PC-3 (cell line): ENCODE measurements around the gene ZNF473. TPM values are rescaled to one million over a fixed set of nuclear protein-coding genes. Genes with fewer than 3 reads are reported as not detected.

Source experiments
- ATAC-seq: fragments of 200-7000 bp; cut with Tn5 transposase; 2 replicates; pipeline ENCODE4 v1.9.1; 2020; ENCODE audit warnings: mild to moderate bottlenecking, moderate library complexity
- BruUV-seq: library from RNA; stranded (reverse); fragments of 400-500 nt; replicated peaks from 2 replicates; lab custom pipeline; 2021; lab: Mats Ljungman, UMichigan
- CTCF ChIA-PET: fragments of 300-600 bp; sonication (Branson Sonifier 250); formaldehyde crosslinking; loops from one replicate; lab custom pipeline; 2022; ENCODE audit warnings: antibody characterized with exemption; lab: Charles Lee
- POLR2A ChIA-PET: fragments of 300-600 bp; sonication (Branson Sonifier 250); formaldehyde crosslinking; loops from one replicate; lab custom pipeline; 2022; ENCODE audit warnings: antibody characterized with exemption; ENCODE audit not compliant: unreplicated experiment; lab: Charles Lee
- DNase-seq: peaks from one replicate; pipeline ENCODE4 v3.0.0-alpha.2; 2015
- H2AFZ ChIP-seq: fragments of 300-600 bp; sonication (generic); 2 replicates; pipeline ENCODE4 v1.6.0; 2016; ENCODE audit warnings: antibody characterized with exemption, low read length
- H3F3A ChIP-seq: fragments of 300-600 bp; sonication (generic); one replicate; pipeline ENCODE4 v1.6.0; 2017; ENCODE audit warnings: antibody characterized with exemption, low read length, control low read depth, mild to moderate bottlenecking; ENCODE audit not compliant: unreplicated experiment
- H3K27ac ChIP-seq: fragments of 300-600 bp; sonication (generic); 2 replicates; pipeline ENCODE4 v1.5.1; 2016; ENCODE audit warnings: mild to moderate bottlenecking, low read length
- H3K27me3 ChIP-seq: fragments of 300-600 bp; sonication (generic); 2 replicates; pipeline ENCODE4 v1.6.1; 2016; ENCODE audit warnings: low read length, mixed read lengths
- H3K36me3 ChIP-seq: fragments of 300-600 bp; sonication (generic); 2 replicates; pipeline ENCODE4 v1.6.1; 2016; ENCODE audit warnings: low read depth, mixed run types, low read length, mixed read lengths
- H3K4me1 ChIP-seq: fragments of 300-600 bp; sonication (generic); 2 replicates; pipeline ENCODE4 v1.5.1; 2016; ENCODE audit warnings: low read length; ENCODE audit not compliant: insufficient read depth
- H3K4me2 ChIP-seq: fragments of 300-600 bp; sonication (generic); 2 replicates; pipeline ENCODE4 v1.6.0; 2016; ENCODE audit warnings: low read length
- H3K4me3 ChIP-seq: fragments of 300-600 bp; sonication (generic); 2 replicates; pipeline ENCODE4 v1.5.1; 2016; ENCODE audit warnings: mild to moderate bottlenecking, low read length, mixed read lengths
- H3K79me2 ChIP-seq: fragments of 300-600 bp; sonication (generic); 2 replicates; pipeline ENCODE4 v1.6.1; 2017; ENCODE audit warnings: low read length, mixed read lengths
- H3K9ac ChIP-seq: fragments of 300-600 bp; sonication (generic); 2 replicates; pipeline ENCODE4 v1.6.0; 2016; ENCODE audit warnings: mild to moderate bottlenecking, low read length
- H3K9me2 ChIP-seq: fragments of 300-600 bp; sonication (generic); replicated peaks from 2 replicates; pipeline ENCODE4 v1.6.1; 2016; ENCODE audit warnings: mixed run types, low read length, mixed read lengths
- H3K9me3 ChIP-seq: fragments of 300-600 bp; sonication (generic); 2 replicates; pipeline ENCODE4 v1.6.1; 2016; ENCODE audit warnings: low read length, mixed read lengths
- H4K20me1 ChIP-seq: fragments of 300-600 bp; sonication (generic); 2 replicates; pipeline ENCODE4 v1.6.1; 2016; ENCODE audit warnings: low read length, mixed read lengths
- EZH2 ChIP-seq: fragments of 300-600 bp; sonication (generic); IDR thresholded peaks from one replicate; pipeline ENCODE4 v1.6.1; 2017; ENCODE audit warnings: antibody characterized with exemption, mild to moderate bottlenecking, low read length; ENCODE audit not compliant: unreplicated experiment
- EZH2phosphoT487 ChIP-seq: fragments of 300-600 bp; sonication (generic); IDR thresholded peaks from 2 replicates; pipeline ENCODE4 v1.6.1; 2018; ENCODE audit warnings: mild to moderate bottlenecking, antibody characterized with exemption, low read length, borderline replicate concordance
- intact Hi-C: fragments of 100-400 bp; cut with micrococcal nuclease; formaldehyde crosslinking; loops from 2 replicates; pipeline ENCODE4 v1.9.0; 2023
- total RNA-seq: library from RNA; depleted of rRNA; stranded (reverse); fragments of >200 nt; gene quantifications from 2 replicates; pipeline ENCODE4 v1.2.3, GENCODE V29; 2014
- TF ChIP-seq, protein P1 (sequence below): fragments of 300-600 bp; sonication (generic); conservative IDR thresholded peaks from 2 replicates; pipeline ENCODE4 v1.5.1; 2017; ENCODE audit warnings: antibody characterized with exemption, low read depth, mild to moderate bottlenecking, low read length

Gene ZNF473
- total RNA-seq, 1 experiment from 2014 or later, result 18.5 TPM

DNA sequence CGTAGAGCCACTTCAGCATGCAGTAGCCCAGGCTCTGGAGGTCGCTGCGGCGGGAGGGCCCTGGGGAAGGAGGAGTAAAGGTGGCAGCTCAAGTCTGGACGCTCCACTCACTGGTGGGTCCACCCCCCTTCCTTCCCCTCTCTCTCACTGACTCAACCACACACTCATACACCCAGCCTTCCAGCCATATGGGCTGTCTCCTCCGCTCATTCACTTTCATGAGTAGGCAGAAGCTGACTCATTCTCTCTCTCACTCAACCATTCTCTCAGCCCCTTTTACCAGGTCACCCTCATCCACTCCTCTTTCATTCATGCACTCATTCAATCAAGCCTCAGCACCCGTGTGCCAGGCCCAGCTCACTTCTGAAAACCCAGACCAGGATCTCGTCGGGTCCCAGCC, 37.4 kb upstream of the ZNF473 start:
- Histone ChIP-seq H3K36me3 (peaks cover 30% of the 10 kb centered on the region), H3K27me3 (no peaks in the 10 kb centered on the region), H4K20me1 (0 out of 2 replicates have a peak, but pooled peaks cover 13% of the 10 kb centered on the region), H3K9me2 (no peaks in the 10 kb centered on the region), H3K79me2 (no peaks in the 10 kb centered on the region), H3K4me2 (no peak overlapping the region), H3K4me1 (peaks cover 14% of the 10 kb centered on the region), H3K9me3 (no peaks in the 10 kb centered on the region), H3K4me3 (no peak overlapping the region), H3K9ac (no peak overlapping the region), H3K27ac (peak overlapping the region; percentile 32), H2AFZ (no peak overlapping the region), H3F3A (no peaks in the 10 kb centered on the region)
- intact Hi-C loops, result no loop called here
- peak; percentile 87 for DNase-seq
- ATAC-seq, result peak; percentile 66
- no TSS peak for BruUV-seq
- TF ChIP-seq, protein P1, sequence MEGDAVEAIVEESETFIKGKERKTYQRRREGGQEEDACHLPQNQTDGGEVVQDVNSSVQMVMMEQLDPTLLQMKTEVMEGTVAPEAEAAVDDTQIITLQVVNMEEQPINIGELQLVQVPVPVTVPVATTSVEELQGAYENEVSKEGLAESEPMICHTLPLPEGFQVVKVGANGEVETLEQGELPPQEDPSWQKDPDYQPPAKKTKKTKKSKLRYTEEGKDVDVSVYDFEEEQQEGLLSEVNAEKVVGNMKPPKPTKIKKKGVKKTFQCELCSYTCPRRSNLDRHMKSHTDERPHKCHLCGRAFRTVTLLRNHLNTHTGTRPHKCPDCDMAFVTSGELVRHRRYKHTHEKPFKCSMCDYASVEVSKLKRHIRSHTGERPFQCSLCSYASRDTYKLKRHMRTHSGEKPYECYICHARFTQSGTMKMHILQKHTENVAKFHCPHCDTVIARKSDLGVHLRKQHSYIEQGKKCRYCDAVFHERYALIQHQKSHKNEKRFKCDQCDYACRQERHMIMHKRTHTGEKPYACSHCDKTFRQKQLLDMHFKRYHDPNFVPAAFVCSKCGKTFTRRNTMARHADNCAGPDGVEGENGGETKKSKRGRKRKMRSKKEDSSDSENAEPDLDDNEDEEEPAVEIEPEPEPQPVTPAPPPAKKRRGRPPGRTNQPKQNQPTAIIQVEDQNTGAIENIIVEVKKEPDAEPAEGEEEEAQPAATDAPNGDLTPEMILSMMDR, result no peak
- TF ChIP-seq EZH2, result no peak
- no peak for TF ChIP-seq EZH2phosphoT487
- CTCF ChIA-PET, result no interaction called here
- POLR2A ChIA-PET, result no interaction called here

DNA sequence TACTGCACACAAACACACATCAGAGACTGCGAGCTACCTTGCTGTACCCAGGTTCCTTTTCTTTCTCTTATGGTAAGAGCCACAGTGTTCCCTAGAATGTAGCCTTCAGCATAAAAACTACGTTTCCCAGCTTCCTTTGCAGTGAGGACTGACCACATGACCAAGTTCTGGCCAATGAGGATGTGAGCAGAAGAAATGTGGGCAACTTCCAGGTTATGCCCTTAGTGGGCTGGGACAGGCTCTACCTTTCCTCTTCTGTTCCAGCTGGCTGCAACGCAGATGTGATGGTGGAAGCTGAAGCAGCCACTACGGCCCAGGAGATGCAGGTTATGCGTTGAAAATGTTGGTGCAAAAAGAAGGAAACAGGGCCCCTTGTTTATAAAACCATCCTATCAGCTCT, 28.1 kb upstream of the ZNF473 start:
- DNase-seq (peak; percentile 48), ATAC-seq (peak; percentile 66)
- intact Hi-C loops, result no loop called here
- TF ChIP-seq, protein P1, result no peak
- TF ChIP-seq EZH2 (no peak), EZH2phosphoT487 (no peak)
- no peak overlapping the region for H2AFZ ChIP-seq
- CTCF ChIA-PET, result no interaction called here
- no peaks in the 10 kb centered on the region for H3F3A ChIP-seq
- H3K4me1 ChIP-seq, result no peaks in the 10 kb centered on the region
- no TSS peak for BruUV-seq
- no peak overlapping the region for H3K9ac ChIP-seq
- peaks cover 7% of the 10 kb centered on the region; the same call in 1 of the 2 replicates for H4K20me1 ChIP-seq
- H3K4me2 ChIP-seq, result no peak overlapping the region
- POLR2A ChIA-PET, result no interaction called here
- H3K36me3 ChIP-seq, result peaks cover 57% of the 10 kb centered on the region
- no peak overlapping the region for H3K27ac ChIP-seq
- H3K9me2 ChIP-seq, result no peaks in the 10 kb centered on the region
- H3K4me3 ChIP-seq, result no peak overlapping the region
- H3K27me3 ChIP-seq, result no peaks in the 10 kb centered on the region
- H3K9me3 ChIP-seq, result no peaks in the 10 kb centered on the region
- H3K79me2 ChIP-seq, result peaks cover 6% of the 10 kb centered on the region; the same call in 1 of the 2 replicates

DNA sequence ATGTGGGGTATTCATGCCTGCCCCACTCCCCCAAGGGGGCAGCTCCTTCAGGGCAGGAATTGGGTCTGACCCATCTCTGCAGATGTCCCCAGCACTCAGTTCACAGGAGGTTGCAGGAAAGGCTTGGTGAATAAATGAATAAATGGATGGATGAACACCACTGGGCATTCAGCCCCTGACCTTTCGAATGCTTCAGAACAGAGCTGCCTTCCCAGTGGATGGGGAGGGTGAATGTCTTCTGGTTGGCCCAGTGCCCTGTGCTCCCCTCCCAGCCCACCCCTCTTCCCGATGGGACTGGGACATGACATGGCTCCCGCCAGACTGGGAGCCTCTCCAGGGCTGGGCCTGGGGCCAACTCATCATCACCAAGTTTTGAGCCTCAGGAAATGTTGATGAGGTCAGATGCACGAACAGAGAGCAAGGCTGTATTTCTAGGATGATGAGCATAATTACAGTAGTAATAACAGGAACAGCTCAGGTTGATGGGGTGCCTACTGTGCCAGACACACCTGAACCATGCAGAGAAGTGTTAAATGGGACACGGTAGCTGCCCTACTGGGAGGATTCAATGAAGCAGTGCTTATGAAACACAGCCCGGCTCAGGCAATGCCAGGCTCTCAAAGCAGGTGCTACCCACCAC, 26.3 kb upstream of the ZNF473 start:
- H3K9ac ChIP-seq, result no peak overlapping the region
- H2AFZ ChIP-seq, result no peak overlapping the region
- no peak for ATAC-seq
- H3K36me3 ChIP-seq, result peaks cover 60% of the 10 kb centered on the region
- ChIA-PET CTCF (no interaction called here), POLR2A (no interaction called here)
- intact Hi-C loops, result no loop called here
- H3K4me2 ChIP-seq, result no peak overlapping the region
- no peaks in the 10 kb centered on the region for H3K9me2 ChIP-seq
- no peak overlapping the region for H3K27ac ChIP-seq
- peaks cover 14% of the 10 kb centered on the region; the same call in 1 of the 2 replicates for H3K79me2 ChIP-seq
- H3K27me3 ChIP-seq, result no peaks in the 10 kb centered on the region
- DNase-seq, result no peak
- H4K20me1 ChIP-seq, result peaks cover 18% of the 10 kb centered on the region; the same call in 1 of the 2 replicates
- TF ChIP-seq, protein P1, result no peak
- TF ChIP-seq EZH2phosphoT487 (no peak), EZH2 (no peak)
- H3F3A ChIP-seq, result peaks cover 3% of the 10 kb centered on the region
- BruUV-seq, result no TSS peak
- no peaks in the 10 kb centered on the region for H3K9me3 ChIP-seq
- H3K4me1 ChIP-seq, result peaks cover 12% of the 10 kb centered on the region
- no peak overlapping the region for H3K4me3 ChIP-seq
